Measurements from ENCODE around the gene RAB11FIP3. TPM values are rescaled to one million over a fixed set of nuclear protein-coding genes. Genes with fewer than 3 reads are reported as not detected.
A peak's percentile ranks its signal among the peaks of the same experiment; 100 is the strongest.

The RAB11FIP3 gene
- total RNA-seq, 1 experiment from 2014 or later, result 37.1 TPM

GRCh38 chr16:566475-567372 lies 141.3 kb downstream of the RAB11FIP3 start, which contains the start of gene NHLRC4:
Gene NHLRC4, plus strand, starts transcription at chr16:567005. Its CDS starts 1,043 bp downstream, at chr16:568048.
- Histone ChIP-seq H4K5ac (ENCODE audit: insufficient read length, low read depth, low read length) (no peak within 1 kb of the TSS), H3K79me2 (ENCODE audit: insufficient read depth, low read length) (no peaks in the 10 kb centered on the region; the same call in 1 of the 2 replicates), H3K14ac (ENCODE audit: insufficient read depth, low read length) (peak within 1 kb of the TSS; percentile 40; the same call in 1 of the 2 replicates), H2BK120ac (ENCODE audit: low read depth, low read length, poor library complexity, severe bottlenecking) (no peak within 1 kb of the TSS), H2BK5ac (ENCODE audit: insufficient read length, low read length) (no peak within 1 kb of the TSS), H3K4ac (ENCODE audit: low read depth, low read length) (no peak within 1 kb of the TSS), H2BK12ac (ENCODE audit: insufficient read length, low read depth, low read length) (no peak within 1 kb of the TSS), H4K91ac (ENCODE audit: insufficient read length, low read depth, low read length) (no peak within 1 kb of the TSS), H4K20me1 (ENCODE audit: control insufficient read depth, insufficient read depth, insufficient read length) (peaks cover 3% of the 10 kb centered on the region), H3K79me1 (ENCODE audit: insufficient read depth, low read depth, low read length, poor library complexity, severe bottlenecking) (no peaks in the 10 kb centered on the region), H4K8ac (replicated peaks; ENCODE audit: insufficient read length, low read depth, low read length) (no peak within 1 kb of the TSS), H3T11ph (ENCODE audit: low read length) (no peak within 1 kb of the TSS), H3K27me3 (ENCODE audit: insufficient read depth, low read length) (no peaks in the 10 kb centered on the region; the same call in 1 of the 2 replicates), H3K4me1 (ENCODE audit: insufficient read depth, low read length) (no peaks in the 10 kb centered on the region), H2BK15ac (ENCODE audit: low read depth, low read length) (no peak within 1 kb of the TSS), H2AK5ac (ENCODE audit: insufficient read length, low read length) (no peak within 1 kb of the TSS), H3K9me3 (ENCODE audit: control insufficient read depth, low read depth, low read length) (no peaks in the 10 kb centered on the region), H3K56ac (ENCODE audit: insufficient read length, low read depth, low read length) (no peak within 1 kb of the TSS), H2AFZ (ENCODE audit: low read length) (no peak within 1 kb of the TSS), H3K9ac (ENCODE audit: extremely low read depth, insufficient read length, low read length) (no peak within 1 kb of the TSS), H3K18ac (ENCODE audit: insufficient read length, low read depth, low read length) (no peak within 1 kb of the TSS), H3K27ac (ENCODE audit: insufficient read length, low read depth, low read length) (no peak within 1 kb of the TSS), H3K23ac (ENCODE audit: insufficient read length, low read depth, low read length) (no peak within 1 kb of the TSS), H2BK20ac (ENCODE audit: low read depth, low read length, poor library complexity, severe bottlenecking) (no peak within 1 kb of the TSS), H3K23me2 (ENCODE audit: insufficient read length, low read depth, low read length, poor library complexity, severe bottlenecking) (peaks cover 5% of the 10 kb centered on the region), H3K4me2 (ENCODE audit: insufficient read depth, insufficient read length, low read length) (no peak within 1 kb of the TSS)
- no CpG with 5 or more reads among the region's 26 CpGs for WGBS (ENCODE audit: extremely low coverage, insufficient read length, low lambda C conversion rate)
- peak within 1 kb of the TSS; percentile 3 to 17; a peak in 1 of 5 replicates for H3K4me3 Mint-ChIP-seq
- no peak for TF ChIP-seq CTCF (conservative IDR thresholded peaks at IDR 0.05)
- peaks cover 15% of the 10 kb centered on the region for H3K27me3 Mint-ChIP-seq (ENCODE audit: low read depth)
- 0 out of 7 replicates have a peak within 1 kb of the TSS, but pooled peaks of 1 of the 3 experiments have one; percentile 18 for H3K27ac Mint-ChIP-seq
- no peaks in the 10 kb centered on the region; a peak in 1 of 5 replicates for H3K9me3 Mint-ChIP-seq
- DNase-seq, result peak; percentile 86
- peaks cover 13 to 33% of the 10 kb centered on the region in 2 experiments for H3K4me1 Mint-ChIP-seq
- peaks cover 0 to 2% (median 0%) of the 10 kb centered on the region in 3 experiments; a peak in 2 of 7 replicates for H3K36me3 Mint-ChIP-seq (ENCODE audit: insufficient read depth in 1 of 3, low read depth in 3 of 3)
